Omental fat pad (tissue), 4 donors: Measurements from ENCODE around the gene SV2A. TPM values are rescaled to one million over a fixed set of nuclear protein-coding genes. Genes with fewer than 3 reads are reported as not detected.

ENCODE experiments used
- ATAC-seq: fragments of 150-250 bp; one replicate; pipeline ENCODE4 v1.9.1; 2016; ENCODE audit warnings: mild to moderate bottlenecking, moderate library complexity; ENCODE audit not compliant: low FRiP score
- DNase-seq: peaks from one replicate; pipeline ENCODE4 v3.0.0-alpha.2; 2019; ENCODE audit warnings: low spot score
- CTCF ChIP-seq, 3 donors: fragments of 450-650 bp; IDR thresholded peaks; one replicate each; pipeline ENCODE4 v1.5.1; 2016 to 2017; ENCODE audit warnings: antibody characterized with exemption in 3 of 3, mild to moderate bottlenecking in 3 of 3, moderate library complexity in 2 of 3
- total RNA-seq, 4 donors: library from RNA; depleted of rRNA; stranded (reverse); fragments of >200 nt; gene quantifications; one replicate each; pipeline ENCODE4 v1.1.0, GENCODE V29; 2016

Gene SV2A
- total RNA-seq, 4 donors from 2014 or later: 0.48 to 1.3 (median 0.70) TPM

- TF ChIP-seq CTCF (IDR thresholded peaks at IDR 0.05): no peak
- ATAC-seq: no peak
- DNase-seq: no peak
These were observed 6.0 kb upstream of the SV2A start for GRCh38 chr1:149923626-149924025.

DNA sequence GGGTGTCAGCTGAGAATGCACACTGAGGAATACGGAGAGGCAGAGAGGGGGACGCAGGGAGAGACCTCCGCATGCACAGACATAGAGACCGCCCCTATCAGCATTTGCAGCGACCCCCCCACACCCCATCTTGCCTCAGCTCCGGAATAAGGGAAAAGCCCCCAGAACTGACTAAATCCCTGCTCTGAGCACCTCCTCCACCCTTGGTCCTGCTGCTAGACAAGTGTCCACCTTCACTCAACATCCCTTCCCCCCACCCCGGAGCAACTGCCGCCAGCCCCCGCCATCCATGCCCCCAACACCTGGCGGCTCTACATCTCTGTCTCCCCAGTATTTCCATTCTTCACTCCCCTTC, 769 bp downstream of the SV2A start:
- DNase-seq (no peak), ATAC-seq (no peak)
- TF ChIP-seq CTCF (IDR thresholded peaks at IDR 0.05): no peak

- ATAC-seq: no peak
- no peak for TF ChIP-seq CTCF (IDR thresholded peaks at IDR 0.05)
- DNase-seq: no peak
These were observed 1.3 kb downstream of the SV2A start for GRCh38 chr1:149916193-149916897.

DNA sequence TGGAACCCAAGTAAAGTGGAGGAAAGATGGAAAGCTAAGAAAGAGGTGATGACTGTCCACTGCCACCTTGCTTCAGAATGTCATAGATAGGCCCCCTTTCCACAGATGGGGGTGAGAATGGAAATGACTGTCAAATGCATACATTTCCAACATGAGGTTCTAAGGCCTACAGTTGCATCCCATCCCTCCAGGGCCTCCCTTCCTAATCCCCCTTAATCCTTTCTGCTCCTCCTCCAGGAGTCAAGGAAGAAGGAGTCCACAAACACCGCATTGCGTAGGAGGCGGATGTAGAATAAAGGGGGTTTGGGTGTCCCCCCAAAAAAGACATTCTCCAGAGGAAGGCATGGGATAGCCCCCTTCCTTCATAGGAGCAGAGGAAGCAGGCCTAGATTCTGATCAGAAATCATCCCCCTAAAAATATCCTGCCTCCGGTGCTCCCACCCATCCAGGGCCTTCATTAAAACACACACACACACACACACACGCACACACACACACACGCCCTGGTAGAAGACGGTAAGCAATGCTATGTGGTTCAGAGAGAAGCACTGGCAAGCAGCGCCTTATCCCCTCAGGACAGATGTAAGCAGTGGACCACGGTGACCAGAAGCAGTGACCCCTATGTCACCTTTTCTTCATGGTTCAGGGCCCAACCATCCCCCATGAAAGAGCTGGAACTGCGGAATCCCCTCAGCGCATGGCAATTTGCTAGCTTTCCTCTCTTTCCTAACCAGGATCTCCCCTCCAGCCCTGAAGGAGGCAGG, 2.0 kb downstream of the SV2A start:
- no peak for TF ChIP-seq CTCF (IDR thresholded peaks at IDR 0.05)
- DNase-seq (no peak), ATAC-seq (no peak)

GRCh38 chr1:149914545-149914944, 3.1 kb downstream of the SV2A start:
- TF ChIP-seq CTCF (IDR thresholded peaks at IDR 0.05): no peak
- DNase-seq (no peak), ATAC-seq (no peak)

- ATAC-seq (no peak), DNase-seq (no peak)
- TF ChIP-seq CTCF (IDR thresholded peaks at IDR 0.05): no peak
These were observed 11.0 kb downstream of the SV2A start for GRCh38 chr1:149906570-149907075.
